Frontal cortex (tissue), 4 donors: ENCODE results near the gene SLC25A6. TPM values are rescaled to one million over a fixed set of nuclear protein-coding genes. Genes with fewer than 3 reads are reported as not detected.
"Not testable (repeated sequence)": the region's sequence is repeated elsewhere in the genome, so short reads cannot be mapped to it uniquely, and the experiment has no call there.

Experiments
- DNase-seq, 2 donors: peaks; one replicate each; pipeline ENCODE4 v3.0.0; 2012; ENCODE audit warnings: low spot score in 2 of 2
- FAIRE-seq: peaks from 2 replicates; lab custom pipeline; 2012; peaks lifted over from hg19 to GRCh38; lab: Jason Lieb, UNC
- total RNA-seq: library from RNA; depleted of rRNA; stranded (reverse); fragments of >200 nt; gene quantifications from one replicate; pipeline ENCODE4 v1.2.3, GENCODE V29; 2014
- donor health status: control.
- donor health status: control.
- donor health status: control.

The SLC25A6 gene
- total RNA-seq, result 139 TPM

DNA sequence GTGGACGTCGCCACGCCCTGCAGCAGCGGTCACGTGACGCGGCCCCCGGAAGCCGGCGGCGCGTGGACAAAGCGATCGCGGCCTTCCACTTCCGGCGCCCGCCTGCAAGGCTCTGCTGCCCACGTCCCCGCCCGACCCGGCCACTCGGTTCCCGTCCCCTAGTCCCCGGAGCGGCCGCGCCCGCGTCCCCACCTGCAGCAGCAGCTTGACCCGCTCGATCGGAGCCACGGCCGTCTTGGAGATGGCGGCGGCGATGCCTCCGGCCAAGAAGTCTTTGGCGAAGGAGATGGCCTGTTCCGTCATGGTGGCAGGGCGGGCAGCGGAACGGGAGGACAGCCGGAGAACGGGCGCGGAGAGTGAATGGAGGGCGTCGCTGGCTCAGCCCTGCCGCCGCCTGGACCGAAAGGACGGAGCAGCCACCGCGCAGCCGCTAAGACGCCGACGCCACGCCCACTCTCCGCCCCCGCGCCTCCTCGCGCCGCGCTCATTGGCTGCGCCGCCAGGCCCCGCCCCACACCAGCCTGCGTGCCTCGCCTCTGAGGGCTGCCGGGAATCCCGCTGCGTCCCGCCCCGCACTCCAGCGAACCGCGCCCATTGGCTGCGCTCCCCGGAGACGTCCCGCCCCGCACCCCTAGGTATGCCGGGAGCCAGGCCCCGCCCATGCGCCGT, at the start of gene SLC25A6:
Gene SLC25A6 (minus strand): TSS at position 407 of the 669 bp plus-strand sequence. CDS start 104 bp downstream, at position 303.
- FAIRE-seq (no peak), DNase-seq (peak; percentile 99 to 100)

DNA sequence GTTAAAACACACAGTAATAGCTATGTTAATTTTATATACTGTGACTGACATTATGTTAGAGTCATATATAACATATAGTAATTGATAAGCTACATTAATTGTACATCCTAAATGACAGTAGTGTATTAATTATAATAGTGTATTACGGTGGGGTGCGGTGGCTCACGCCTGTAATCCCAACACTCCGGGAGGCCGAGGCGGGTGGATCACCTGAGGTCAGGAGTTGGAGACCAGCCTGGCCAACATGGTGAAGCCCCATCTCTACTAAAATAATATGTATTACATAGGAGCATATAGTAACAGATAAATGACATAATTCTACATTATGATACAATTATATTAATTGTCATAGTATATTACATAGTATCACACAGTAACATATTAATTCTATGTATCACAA, 48.6 kb upstream of the SLC25A6 start:
- FAIRE-seq, result no peak
- no peak for DNase-seq

DNA sequence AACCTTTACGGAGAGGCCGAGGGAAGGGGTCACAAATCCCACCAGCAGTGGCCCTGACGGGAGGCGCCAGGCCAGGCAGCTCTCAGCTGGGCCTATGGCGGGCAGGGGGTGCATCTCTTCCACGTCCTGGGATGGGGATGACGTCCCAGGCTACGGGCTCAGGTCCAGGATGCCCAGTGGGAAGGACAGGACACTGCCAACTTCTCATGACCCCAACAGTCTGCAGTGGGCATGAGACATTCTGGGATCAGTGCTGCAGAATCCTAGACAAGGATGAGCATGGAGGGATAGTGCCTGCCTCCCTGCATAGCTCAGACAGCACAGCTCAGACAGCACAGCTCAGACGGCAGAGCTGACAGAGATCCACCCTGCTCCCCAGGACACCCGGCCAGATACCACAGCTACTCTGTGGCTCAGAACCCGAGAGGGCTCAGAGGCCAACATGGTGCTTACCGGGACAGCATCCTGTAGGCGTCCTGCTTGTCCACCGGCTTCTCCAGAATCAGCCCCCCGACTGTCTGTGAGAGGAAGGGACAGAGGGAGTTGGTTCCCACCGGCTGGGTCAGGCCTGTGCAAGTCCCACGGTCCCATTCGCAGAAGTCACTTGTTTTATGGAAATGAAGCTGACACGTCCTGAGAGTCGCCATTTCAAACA, 43.5 kb upstream of the SLC25A6 start:
- no peak for DNase-seq
- no peak for FAIRE-seq

GRCh38 chrX:1434871-1435240, 42.9 kb upstream of the SLC25A6 start:
- FAIRE-seq, result no peak
- no peak for DNase-seq

GRCh38 chrX:1433646-1434357, 41.9 kb upstream of the SLC25A6 start:
- FAIRE-seq, result no peak
- DNase-seq, result no peak

DNA sequence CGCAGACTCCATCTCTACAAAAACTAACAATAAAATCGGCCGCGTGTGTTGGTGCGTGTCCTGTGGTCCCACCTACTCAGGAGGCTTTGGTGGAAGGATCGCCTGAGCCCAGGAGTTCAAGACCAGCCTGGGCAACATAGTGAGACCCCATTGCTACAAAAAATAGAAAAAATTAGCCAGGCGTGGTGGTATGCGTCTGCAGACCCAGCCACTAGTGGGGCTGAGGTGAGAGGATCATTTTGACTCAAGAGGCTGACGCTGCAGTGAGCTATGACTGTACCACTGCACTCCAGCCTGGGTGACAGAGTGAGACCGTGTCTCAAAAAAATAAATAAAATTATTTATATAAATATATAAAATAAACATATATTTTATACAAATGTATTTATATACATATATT, 38.5 kb upstream of the SLC25A6 start:
- DNase-seq (no peak), FAIRE-seq (no peak)

DNA sequence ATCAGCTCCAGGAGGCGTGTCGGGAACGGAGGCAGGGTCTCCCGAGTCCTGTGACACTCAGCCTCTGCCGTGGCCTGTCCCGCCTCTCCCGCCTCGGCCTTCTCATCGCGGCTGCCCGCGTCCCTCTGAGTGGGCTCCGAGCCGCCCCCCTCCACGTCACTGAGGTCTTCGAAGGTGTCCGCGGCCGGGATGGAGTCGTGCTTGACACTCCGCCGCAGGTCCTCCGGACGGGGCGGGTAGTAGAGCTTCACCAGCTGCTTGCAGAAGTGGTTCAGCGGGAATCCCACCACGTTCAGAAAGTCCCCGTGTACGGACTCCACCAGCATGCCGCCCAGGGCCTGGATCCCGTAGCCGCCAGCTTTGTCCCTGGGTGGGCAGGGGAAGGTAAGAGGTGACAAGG, 35.8 kb upstream of the SLC25A6 start:
- FAIRE-seq (no peak), DNase-seq (no peak)

DNA sequence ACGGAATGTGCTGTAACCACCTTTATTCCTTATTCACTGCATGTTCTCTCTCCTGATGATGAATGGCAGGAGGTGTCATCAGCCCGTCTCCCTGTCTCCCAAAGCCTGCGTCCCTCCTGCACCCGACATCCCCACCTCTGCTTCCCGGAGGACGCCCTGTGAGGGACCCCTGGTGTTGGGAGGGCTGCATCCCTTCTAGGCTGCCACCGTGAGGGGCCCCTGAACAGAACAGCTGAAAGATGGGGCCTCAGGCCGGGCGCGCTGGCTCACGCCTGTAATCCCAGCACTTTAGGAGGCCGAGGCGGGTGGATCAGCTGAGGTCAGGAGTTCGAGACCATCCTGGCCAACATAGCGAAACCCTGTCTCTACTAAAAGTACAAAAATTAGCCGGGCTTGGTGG, 34.4 kb upstream of the SLC25A6 start:
- not testable (repeated sequence) for DNase-seq, FAIRE-seq

- DNase-seq, result no peak
- no peak for FAIRE-seq
These were observed 33.5 kb upstream of the SLC25A6 start for GRCh38 chrX:1425381-1425780.

- no peak for FAIRE-seq
- DNase-seq, result no peak
These were observed 32.4 kb upstream of the SLC25A6 start for GRCh38 chrX:1424147-1424851.

DNA sequence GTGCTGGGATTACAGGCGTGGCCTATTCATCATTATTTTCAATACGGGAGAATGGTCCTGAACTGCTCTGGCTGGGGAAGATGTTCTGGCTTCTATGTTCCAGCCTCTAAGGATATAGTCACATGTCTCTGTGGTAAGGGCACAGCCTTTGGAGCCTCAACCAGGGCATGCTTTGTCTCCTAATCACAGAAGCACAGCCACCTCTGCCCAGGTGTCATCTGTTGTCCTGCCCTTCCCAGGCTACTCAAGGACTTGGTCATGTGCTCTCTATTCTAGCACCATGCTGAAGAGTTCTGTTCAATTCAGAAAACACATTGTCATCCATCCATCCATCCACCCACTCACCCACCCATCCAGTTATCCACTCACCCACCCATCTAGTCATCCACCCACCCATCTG, 31.3 kb upstream of the SLC25A6 start:
- FAIRE-seq (no peak), DNase-seq (no peak)

- FAIRE-seq (no peak), DNase-seq (no peak)
These were observed 30.2 kb upstream of the SLC25A6 start for GRCh38 chrX:1422135-1422465.

- DNase-seq, result no peak
- no peak for FAIRE-seq
These were observed 29.7 kb upstream of the SLC25A6 start for GRCh38 chrX:1421433-1422134.

GRCh38 chrX:1420371-1420770, 28.5 kb upstream of the SLC25A6 start:
- no peak for FAIRE-seq
- no peak for DNase-seq

- FAIRE-seq, result no peak
- DNase-seq, result no peak
These were observed 27.8 kb upstream of the SLC25A6 start for GRCh38 chrX:1419545-1420355.

GRCh38 chrX:1418901-1419544, 27.1 kb upstream of the SLC25A6 start:
- FAIRE-seq (no peak), DNase-seq (no peak)

- FAIRE-seq (no peak), DNase-seq (no peak)
These were observed 26.2 kb upstream of the SLC25A6 start for GRCh38 chrX:1417921-1418771.
